GM18498 (cell line): ENCODE measurements around the gene SYK.

Experiments
- ATAC-seq: cut with Tn5 transposase; IDR thresholded peaks from one replicate; pipeline ENCODE4 v1.9.1; 2021; ENCODE audit warnings: mild to moderate bottlenecking, moderate library complexity; ENCODE audit not compliant: unreplicated experiment

SYK gene

DNA sequence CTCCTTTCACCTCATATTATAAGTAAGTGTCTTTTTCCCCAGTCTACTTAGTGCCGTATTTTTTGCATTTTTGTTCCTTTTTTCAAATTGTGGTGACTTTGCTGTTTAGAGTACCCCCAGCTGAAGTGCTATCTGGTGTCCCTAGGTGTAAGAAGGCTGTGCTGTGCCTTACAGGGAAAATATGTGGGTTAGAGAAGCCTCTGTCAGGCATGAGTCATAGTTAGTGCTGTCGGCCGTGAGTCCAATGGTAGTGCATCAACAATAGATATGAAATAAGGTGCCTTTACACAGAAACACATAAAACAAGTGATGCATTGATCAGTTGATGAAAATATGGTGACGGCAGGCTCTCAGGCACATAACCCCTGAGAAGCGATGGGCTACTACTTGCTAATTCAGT lies 20.1 kb downstream of the SYK start:
- ATAC-seq, result no peak

DNA sequence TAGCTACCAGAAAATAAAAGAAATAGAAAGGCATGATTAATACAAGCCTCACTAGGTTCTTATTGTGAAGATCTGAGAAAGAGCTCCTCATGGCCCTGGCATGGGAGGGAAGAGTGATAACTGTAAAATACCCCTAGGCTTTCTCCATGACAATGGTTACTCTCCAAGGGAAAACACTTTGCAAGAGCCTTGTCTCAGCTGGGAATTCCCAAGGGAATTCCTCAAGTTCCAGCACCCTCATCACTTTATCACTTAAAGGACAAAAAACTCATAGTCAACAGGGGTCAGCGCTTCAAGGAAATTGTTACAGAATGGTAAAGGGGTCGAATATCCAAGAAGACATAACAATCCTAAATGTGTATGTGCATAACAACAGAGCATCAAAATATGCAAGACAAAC lies 21.2 kb downstream of the SYK start:
- ATAC-seq, result no peak

DNA sequence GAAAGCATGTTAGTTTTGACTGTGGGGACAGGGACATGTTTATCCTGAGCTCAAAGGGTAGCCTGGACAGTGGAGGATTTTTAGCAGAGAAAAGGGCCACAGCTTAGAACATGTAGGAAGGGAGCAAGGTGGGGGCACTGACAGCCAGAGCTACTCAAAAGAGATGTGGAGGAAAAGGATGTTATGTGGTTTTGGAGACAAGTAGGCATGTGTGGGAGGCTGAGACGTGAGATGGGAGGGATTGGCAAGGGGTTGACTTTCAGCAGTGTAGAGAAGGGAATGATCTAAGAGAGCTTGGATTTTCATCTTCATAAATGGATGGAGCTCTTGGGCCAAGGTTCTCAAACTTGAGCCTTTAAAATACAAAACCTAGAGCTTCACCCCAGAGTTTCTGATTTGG lies 24.0 kb downstream of the SYK start:
- ATAC-seq, result no peak

DNA sequence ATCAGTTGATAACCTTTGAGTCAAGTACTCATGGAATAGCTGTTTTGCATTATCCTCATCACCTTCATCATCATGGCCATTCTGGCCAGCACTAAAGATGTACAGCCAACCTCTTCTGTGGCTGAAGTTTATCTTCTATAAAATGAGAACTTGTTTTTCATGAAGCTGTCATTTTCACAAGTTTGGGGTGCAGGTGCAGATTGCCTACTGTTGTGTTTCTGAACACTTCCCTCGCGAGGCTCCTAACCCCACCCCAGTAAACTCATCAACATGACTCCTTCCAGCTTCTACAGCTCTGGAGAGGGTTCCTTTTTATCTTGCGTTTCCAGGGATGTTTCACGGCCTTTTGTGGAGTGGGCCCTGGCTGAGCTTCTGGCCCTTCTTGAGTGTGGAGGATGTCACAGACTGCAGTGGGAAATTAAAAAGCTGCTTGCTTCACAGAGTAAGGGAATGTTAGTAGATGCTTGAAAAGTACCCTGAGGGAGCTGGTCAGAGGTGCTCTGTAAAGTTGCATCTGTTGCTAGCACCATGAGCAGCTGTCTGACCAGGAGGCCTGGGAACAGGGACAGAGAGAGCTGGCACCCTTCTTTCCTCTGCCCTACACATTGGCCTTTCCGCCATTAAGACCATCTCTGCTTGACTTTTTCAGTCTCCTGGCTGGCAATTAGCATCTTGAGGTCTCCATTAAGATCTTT lies 24.9 kb downstream of the SYK start:
- ATAC-seq, result no peak

DNA sequence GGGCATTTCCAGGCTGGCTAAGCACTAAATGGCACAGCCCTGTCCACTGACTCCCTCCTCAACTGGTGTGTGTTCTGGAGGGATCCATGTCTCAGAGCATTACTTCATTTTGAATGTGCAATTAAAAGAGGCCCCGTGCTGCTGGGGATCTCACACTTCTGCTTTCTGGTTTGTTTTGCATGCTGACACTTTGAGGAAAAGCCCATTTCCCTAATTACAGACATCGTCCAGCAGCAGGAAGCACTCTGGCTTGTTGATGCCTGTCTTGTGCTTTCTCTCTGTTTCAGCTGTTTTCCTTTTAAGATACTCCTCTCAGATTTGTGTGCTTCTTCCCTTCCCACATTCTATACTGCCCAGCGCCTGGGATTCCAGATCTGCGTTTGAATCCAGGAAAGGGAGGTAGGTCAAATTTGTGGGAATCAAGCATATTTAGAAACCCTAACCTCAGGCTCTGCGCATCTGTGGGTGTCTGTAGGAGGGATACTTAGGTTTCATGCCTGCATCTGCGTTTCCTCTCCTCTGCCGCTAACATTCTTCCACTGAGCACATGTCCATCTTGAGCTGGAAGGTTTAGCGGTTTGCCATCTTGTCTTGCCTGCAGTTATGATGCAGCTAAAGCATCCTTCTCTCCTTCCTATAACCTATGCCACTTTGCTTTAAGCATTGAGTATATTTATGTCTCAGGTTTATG lies 25.7 kb downstream of the SYK start:
- peak; percentile 59 for ATAC-seq

DNA sequence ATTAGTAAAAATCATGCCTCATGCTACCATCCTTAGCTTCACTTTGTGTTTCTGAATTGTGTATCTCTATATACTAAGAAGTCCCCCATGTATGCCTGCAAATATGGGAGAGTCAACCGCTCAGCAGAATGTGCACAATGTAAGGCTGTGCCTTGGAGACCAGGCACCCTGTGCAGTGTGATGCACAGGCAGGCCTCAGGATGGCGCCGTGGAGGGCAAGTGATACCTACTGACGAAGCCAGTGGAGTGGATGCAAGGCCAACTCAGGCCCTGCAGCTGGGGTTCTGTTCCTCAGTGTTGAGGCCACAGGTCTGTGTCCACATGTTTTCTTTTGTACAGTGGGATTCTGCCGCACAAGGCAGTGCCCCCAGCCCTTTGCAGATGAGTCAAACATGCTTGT lies 28.4 kb downstream of the SYK start:
- no peak for ATAC-seq

DNA sequence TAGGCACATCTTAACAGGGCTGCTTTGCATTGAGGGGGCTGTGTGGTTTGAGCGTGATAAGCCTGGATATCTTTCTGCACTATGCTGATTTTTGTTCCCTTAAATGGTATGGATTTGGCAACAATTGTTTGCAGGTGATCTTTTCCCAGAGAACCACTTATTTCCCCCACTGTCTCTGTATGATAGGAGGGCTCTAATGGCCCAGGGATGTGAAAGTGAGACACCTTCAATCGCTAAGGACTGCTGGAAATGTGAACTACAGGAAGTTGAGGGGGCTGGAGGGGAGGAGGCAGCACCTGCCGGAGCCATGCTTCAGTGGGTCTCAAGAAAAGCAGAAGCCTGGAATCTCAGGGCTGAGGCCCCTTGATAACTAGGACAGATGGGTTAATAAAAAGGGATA lies 29.4 kb downstream of the SYK start:
- ATAC-seq, result no peak

DNA sequence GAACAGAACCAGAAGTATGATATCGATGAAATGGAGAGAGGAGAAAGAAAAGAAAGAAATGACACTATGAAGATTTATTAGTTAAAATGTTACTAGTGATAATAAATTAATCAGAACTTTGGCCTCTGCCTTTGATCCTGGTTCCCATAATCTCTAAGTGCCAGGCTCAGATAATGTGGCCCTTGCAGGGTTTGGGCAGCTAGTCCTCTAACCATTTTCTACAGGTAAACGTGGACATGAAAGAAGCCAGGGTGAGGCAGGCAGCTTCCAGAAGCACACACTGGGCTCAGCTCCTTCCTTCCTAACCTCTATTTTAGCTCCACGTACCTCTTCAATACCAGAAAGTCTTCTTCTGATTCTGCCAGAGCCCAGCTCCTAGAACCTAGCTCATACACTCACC lies 30.6 kb downstream of the SYK start:
- ATAC-seq, result no peak

DNA sequence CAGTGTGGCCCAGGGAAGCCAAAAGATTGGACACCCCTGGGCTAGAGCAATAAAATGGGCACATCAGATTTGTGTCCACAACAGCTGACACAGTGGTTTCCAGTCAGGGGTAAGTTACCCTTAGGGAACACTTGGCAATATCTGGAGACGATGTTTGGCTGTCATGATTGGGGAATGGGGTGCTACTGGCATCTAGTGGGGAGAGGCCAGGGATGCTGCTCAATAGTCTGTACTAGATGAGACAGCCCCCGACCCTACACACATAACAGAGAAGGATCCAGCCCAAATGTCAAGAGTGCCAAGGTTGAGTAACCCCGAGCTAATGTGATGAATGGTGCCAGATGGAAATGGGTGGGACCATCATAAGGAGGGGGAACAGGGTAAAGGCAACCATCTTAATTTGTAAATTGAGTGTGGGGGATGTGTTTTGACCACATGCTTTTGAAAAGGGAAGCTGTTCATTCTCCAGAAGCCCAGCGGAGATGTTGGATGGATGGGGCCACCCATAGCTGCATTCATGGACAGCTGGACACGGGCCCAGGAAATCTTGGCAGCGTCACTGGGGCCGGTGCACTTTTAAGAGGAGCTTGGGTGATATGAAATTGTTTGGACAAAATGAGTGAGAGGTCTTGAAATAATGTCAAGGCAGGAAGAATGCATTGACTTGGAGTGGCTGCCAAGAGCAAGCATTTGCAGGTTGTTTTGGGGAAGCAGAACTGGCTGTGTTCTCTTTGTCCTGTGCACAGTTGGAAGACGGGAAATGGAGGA lies 33.4 kb downstream of the SYK start:
- no peak for ATAC-seq

DNA sequence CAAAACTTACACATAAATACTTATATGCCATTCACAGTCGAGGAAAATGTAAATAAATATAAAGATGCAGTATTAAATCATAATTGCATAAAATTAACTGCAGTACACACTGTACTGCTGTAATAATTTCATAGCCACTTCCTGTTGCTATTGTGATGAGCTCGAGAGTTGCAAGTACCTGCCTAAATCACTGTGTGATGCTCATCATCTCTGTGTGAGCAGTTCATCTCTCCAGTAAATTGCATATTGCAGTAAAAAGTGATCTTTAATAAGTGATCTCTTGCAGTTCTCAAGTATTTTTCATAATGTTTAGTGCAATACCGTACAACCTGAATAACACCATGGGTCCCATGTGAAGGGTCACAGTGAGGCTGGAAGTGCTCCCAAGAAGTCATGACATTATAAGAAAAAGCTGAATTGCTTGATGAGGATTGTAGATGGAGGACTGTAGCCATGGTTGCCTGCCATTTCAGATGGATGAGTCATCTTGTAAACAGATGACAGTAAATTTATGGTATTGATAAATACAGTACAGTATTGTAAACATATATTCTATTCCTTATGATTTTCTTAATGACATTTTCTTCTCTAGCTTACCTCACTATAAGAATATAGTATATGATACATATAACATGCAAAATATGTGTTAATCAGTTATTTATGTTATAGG lies 34.9 kb downstream of the SYK start:
- ATAC-seq, result no peak

DNA sequence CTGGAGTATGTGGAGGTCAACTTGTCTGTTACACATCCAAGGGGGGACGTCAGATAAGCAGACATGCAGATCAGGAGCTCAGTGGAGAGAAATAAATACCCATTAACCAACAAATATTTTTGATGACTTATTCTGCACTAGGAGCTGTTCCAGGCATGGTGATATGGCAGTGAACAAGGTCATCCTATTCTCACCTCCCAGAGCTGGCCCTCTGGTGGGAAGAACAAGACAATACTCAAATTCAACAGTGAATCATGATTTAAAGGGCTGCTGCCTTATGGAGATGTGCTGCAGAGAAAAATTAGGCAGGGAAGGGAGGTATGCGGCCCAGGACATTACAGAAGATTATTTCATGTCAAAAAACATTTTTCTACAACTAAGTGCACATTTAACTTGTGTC lies 36.5 kb downstream of the SYK start:
- no peak for ATAC-seq

DNA sequence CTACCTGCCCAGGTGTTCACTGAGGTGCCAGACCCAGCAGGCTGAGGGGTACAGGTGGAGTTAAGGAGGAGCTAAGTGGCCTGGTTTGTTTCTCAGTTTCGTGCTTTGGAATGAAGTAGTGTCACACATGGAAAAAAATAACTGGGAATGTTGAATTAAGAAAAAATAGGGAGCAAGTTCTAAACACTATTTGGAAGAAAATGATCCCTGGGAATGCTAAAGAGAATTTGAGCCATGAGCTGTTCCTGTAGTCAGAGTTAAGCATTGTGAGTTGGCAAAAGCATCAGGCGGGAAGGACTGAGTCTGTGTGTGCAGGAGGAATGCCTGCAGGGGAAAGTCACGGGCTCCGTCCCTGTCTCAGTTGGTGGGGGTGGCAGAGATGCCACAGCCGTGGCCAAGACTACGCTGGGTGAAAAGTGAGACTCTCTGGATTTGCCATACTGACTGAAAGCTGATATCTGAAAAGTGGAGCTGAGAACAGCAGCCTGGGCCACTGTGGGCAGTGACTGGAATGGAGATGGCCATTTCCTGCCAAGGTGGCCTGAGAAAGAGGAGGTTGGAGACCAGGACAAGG lies 37.0 kb downstream of the SYK start:
- no peak for ATAC-seq

DNA sequence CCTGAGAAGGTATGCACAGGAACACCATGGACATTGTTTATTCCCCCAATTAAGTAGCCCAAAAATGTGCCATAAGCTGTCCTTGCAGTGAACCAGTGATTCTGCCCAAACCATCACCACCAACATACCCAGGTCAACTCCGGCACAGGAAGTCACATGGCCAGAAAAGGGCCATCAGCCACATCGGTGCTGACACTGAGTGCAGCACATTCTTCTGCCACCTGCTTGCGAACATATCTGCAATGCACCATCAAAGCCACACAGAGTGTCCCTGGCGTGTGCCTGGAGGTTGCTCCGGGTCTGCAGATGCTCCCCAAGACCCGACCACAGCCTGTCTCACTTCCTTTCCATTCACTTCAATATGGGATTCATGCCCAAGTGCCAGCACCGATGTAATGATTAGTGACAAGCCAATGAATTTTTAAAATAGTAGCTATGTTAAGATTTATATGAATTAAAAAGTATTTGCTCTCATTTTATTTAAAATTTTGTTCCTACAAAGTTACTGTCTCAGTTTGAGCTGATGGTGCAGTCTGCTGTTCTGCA lies 37.6 kb downstream of the SYK start:
- ATAC-seq, result peak; percentile 63

DNA sequence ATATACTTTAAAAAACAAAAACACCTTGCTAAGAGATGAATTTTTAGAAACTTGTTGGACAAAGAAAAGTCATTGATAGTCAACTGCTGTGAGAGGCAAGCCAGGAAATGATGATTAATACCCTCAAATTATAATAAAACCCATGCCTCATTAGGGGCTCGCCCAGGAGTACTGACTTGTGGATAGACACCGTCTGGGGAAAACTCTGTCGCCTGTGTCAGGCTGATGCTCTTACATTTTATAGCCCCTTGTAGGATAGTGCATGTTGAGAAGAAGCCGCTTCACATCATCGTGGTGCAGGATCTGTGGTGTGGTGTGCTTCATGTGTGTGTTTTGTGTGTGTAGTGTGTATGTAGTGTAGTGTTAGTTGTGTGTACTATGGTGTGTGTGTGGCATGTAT lies 39.1 kb downstream of the SYK start:
- ATAC-seq, result no peak

DNA sequence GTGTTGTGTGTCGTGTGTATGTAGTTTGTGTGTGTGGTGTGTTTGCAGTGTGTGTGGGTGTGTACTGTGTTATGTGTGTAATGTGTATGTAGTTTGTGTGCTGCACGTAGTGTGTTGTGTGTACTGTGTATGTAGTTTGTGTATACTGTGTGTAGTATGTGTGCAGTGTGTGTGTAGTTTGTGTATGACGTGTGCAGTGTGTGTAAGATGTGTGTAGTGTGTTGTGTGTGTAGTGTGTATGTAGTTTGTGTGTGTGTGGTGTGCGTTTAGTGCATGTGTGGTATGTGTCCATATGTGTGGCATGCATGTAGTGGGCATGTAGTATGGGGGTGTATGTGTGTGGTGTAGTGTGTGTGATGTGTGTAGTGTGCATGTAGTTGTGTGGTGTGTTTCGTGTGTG lies 39.6 kb downstream of the SYK start:
- no peak for ATAC-seq

DNA sequence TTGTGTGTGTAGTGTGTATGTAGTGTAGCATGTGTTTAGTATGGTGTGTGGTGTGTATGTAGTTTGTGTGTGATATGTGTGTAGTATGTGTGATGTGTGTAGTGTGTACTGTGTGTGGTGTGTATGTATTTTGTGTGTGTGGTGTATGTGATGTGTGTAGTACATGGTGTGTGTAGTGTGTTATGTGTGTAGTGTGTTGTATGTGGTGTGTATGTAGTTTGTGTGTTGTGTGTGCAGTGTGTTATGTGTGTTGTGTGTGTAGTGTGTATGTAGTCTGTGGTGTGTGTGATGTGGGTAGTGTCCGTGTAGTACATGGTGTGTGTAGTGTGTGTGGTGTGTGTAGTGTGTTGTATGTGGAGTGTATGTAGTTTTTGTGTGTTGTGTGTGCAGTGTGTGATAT lies 40.0 kb downstream of the SYK start:
- no peak for ATAC-seq

DNA sequence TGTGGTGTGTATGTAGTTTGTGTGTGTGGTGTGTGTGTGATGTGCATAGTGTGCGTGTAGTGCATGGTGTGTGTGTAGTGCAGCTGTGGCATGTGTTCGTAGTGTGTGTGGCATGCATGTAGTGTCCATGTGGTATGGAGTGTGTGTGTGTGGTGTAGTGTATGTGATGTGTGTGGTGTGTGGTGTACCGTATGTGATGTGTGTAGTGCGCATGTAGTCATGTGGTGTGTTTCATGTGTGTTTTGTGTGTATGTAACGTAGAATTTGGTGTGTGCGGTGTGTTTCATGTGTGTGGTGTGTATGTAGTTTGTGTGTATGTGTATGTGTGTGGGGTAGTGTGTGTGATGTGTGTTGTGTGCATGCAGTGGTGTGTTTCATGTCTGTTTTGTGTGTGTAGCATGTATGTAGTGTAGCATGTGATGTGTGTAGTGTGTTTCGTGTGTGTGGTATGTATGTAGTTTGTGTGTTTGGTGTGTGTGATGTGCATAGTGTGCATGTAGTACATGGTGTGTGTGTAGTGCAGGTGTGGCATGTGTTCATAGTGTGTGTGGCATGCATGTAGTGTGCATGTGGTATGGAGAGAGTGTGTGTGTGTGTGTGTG lies 40.7 kb downstream of the SYK start:
- ATAC-seq, result no peak

DNA sequence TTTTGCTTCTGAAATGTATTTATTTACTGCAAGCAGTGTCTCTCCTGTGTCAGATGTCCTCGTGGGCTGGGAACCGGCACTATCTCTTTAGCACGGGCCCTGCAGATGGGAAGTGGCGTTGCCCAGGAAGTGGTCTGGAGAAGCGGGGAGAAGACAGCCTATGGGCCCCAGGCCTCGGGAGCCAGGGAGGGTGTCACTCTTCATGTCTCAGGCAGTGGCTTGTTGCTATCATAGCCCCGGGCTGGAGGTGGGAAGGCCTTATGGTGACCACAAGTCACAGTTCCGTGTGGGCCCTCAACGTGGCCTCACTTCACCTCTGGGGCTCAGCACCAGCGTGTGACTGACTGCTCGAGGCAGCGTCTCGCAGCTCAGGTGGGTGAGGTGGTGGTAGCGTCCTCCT lies 41.4 kb downstream of the SYK start:
- ATAC-seq, result no peak

DNA sequence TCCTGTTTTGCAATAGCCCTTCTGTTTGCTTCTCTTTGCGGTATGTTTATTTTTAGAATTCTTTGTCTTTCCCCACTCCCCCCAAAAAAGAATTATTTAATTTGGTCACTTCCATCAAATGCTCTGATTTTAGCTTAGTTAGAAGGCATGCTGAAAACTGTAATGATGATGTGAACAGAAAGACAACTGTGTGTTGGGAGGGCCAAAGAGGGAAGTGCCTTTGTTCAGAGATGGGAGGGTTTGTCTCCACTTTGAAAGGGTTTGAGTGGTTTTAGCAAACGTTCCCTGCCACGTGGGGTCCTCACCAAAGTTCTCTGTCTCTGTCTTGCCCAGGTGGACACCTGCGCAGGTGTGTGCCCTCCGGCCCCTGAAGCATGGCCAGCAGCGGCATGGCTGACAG lies 41.9 kb downstream of the SYK start:
- no peak for ATAC-seq

DNA sequence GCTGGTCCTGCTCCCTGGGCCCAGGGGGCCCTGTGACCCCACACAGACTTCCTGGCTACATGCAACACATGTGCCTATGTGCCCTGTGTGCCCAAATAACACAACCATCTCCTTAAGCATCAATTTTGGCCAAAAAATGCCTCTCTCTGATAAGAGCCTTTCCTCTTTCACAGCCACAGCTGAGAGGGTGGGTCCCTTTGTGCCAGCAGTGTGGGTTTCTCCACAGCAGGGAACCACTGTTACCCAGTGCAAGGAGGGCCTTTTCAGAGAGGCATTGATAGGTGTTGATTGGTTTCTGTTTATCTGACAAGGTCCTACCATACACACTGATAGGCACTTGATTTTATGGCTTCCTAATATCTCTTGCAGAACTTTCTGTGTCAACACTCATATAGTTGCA lies 42.7 kb downstream of the SYK start:
- no peak for ATAC-seq
